Esophagus (tissue), 2 donors: ENCODE results near the gene CEP295NL. TPM values are rescaled to one million over a fixed set of nuclear protein-coding genes. Genes with fewer than 3 reads are reported as not detected.
A peak's percentile ranks its signal among the peaks of the same experiment; 100 is the strongest.

Experiments
- H3K27ac ChIP-seq, 2 donors: one replicate each; pipeline ENCODE4 v1.5.1; 2013; ENCODE audit warnings: low read depth in 2 of 2, mild to moderate bottlenecking in 2 of 2, inconsistent platforms in 1 of 2, low read length in 1 of 2, moderate library complexity in 1 of 2
- H3K27me3 ChIP-seq, 2 donors: one replicate each; pipeline ENCODE4 v1.6.1; 2013; ENCODE audit warnings: low read length in 2 of 2, control low read depth in 1 of 2, mild to moderate bottlenecking in 1 of 2; ENCODE audit not compliant: insufficient read depth in 2 of 2, control insufficient read depth in 1 of 2
- H3K36me3 ChIP-seq, 2 donors: one replicate each; pipeline ENCODE4 v1.6.1; 2013; ENCODE audit warnings: low read length in 1 of 2; ENCODE audit not compliant: control insufficient read depth in 2 of 2, insufficient read depth in 2 of 2
- H3K4me1 ChIP-seq, 2 donors: one replicate each; pipeline ENCODE4 v1.6.1; 2013; ENCODE audit warnings: low read length in 1 of 2; ENCODE audit not compliant: control insufficient read depth in 2 of 2, insufficient read depth in 2 of 2
- H3K4me3 ChIP-seq, 2 donors: one replicate each; pipeline ENCODE4 v1.5.1; 2013; ENCODE audit warnings: low read length in 2 of 2, mild to moderate bottlenecking in 2 of 2, low read depth in 1 of 2, moderate library complexity in 1 of 2
- H3K9me3 ChIP-seq, 2 donors: one replicate each; pipeline ENCODE4 v1.6.1; 2013; ENCODE audit warnings: mild to moderate bottlenecking in 2 of 2, low read depth in 1 of 2, low read length in 1 of 2, moderate library complexity in 1 of 2; ENCODE audit not compliant: control insufficient read depth in 2 of 2, insufficient read depth in 1 of 2
- WGBS, 2 donors: extraction: QIAGEN DNeasy Blood & Tissue Kit; methylation state at CpG; one replicate each; pipeline ENCODE4 v1.1.7; 2013; 5-methylcytosine and 5-hydroxymethylcytosine counted together
- polyA plus RNA-seq, 2 donors: library from polyadenylated mRNA; stranded (reverse); fragments of 200-250 nt; gene quantifications; one replicate each; pipeline ENCODE4 v1.2.3, GENCODE V29; 2013
- donor health status: healthy with polysubstance abuse.
- donor health status: Bipolar disorder and iron deficiency.

CEP295NL gene
- polyA plus RNA-seq, 2 donors = 0.25 to 3.5 TPM

DNA sequence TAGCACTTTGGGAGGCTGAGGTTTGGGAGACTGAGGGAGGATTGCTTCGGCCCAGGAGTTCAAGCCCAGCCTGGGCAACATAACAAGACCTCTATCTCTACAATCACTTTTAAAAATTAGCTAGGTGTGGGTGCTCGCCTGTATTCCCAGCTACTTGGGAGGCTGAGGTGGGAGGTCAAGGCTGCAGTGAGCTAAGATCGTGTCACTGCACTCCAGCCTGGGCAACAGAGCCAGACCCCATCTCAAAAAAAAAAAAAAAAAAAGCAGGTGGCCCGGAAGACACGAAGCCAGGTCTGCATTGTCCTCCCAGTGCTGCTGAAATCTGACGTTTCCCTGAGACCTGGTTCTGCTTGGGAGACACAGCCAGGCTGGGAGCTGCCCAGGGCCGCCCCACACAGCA lies 41.0 kb upstream of the CEP295NL start:
- Histone ChIP-seq H3K36me3 (no peaks in the 10 kb centered on the region), H3K9me3 (no peaks in the 10 kb centered on the region), H3K27ac (no peak overlapping the region), H3K27me3 (no peaks in the 10 kb centered on the region), H3K4me1 (no peaks in the 10 kb centered on the region), H3K4me3 (no peak overlapping the region)
- whole genome bisulfite sequencing, 2 donors = 85 to 88% methylated on average over 7 of the region's 7 CpGs

DNA sequence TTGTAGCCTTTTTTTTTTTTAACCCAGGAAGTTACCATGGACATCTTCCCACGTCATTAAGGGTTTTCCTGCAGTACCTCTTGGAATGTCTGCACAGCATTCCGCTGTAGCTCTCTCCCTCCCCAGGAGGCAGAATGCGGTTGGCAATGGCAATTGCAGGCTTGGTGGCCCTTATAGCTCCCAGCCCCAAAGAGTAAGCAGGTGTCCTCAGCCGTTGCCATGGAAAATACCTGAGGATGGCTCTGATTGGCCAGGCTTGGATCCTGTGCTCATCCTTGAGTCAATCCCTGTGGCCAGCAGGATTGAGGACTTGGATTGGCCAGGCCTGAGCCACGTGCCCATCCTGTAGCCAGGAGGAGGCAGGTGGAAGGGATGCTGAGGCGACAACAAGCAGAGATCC lies 37.7 kb upstream of the CEP295NL start:
- no peaks in the 10 kb centered on the region for H3K27me3 ChIP-seq
- WGBS, 2 donors = 74 to 80% methylated on average over 6 of the region's 6 CpGs
- H3K36me3 ChIP-seq = no peaks in the 10 kb centered on the region
- no peak overlapping the region for H3K27ac ChIP-seq
- H3K9me3 ChIP-seq = no peaks in the 10 kb centered on the region
- H3K4me1 ChIP-seq = no peaks in the 10 kb centered on the region
- no peak overlapping the region for H3K4me3 ChIP-seq

DNA sequence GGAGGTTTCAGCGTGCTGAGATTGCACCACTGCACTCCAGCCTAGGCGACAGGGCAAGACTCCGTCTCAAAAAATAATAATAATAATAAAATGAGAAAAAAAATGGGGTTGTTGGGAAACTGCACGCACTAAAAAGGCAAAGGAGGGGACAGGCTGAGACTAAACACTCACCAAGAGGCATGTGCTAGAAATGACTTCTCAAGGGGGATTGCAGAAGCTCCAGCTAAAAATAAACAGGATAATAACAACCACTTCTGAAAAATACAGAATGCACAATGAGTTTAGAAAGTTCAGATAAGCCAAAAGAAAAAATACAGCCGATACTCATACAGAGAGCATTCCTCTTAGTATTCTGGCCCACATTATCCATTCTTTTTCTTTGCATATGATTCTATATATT lies 37.3 kb upstream of the CEP295NL start:
- Histone ChIP-seq H3K9me3 (no peaks in the 10 kb centered on the region), H3K27ac (no peak overlapping the region), H3K4me1 (peaks cover 0 to 1% of the 10 kb centered on the region in 2 donors)

GRCh38 chr17:78939615-78940014 lies 36.6 kb upstream of the CEP295NL start:
- H3K27me3 ChIP-seq = no peaks in the 10 kb centered on the region

More for the DNA sequence above, 37.3 kb upstream of the CEP295NL start:
- WGBS, 2 donors = 82 to 87% methylated on average over 5 of the region's 5 CpGs
- Histone ChIP-seq H3K4me3 (no peak overlapping the region), H3K36me3 (no peaks in the 10 kb centered on the region), H3K27me3 (no peaks in the 10 kb centered on the region)

GRCh38 chr17:78937561-78937960 lies 34.6 kb upstream of the CEP295NL start:
- Histone ChIP-seq H3K4me1 (peaks cover 2 to 21% of the 10 kb centered on the region in 2 donors), H3K27me3 (no peaks in the 10 kb centered on the region), H3K9me3 (no peaks in the 10 kb centered on the region), H3K4me3 (no peak overlapping the region), H3K27ac (no peak overlapping the region), H3K36me3 (no peaks in the 10 kb centered on the region)
- WGBS, 2 donors = 78 to 80% methylated on average over 11 of the region's 11 CpGs

More at GRCh38 chr17:78939615-78940014, 36.6 kb upstream of the CEP295NL start:
- Histone ChIP-seq H3K27ac (no peak overlapping the region), H3K36me3 (no peaks in the 10 kb centered on the region), H3K4me1 (peaks cover 2 to 6% of the 10 kb centered on the region in 2 donors), H3K4me3 (no peak overlapping the region), H3K9me3 (no peaks in the 10 kb centered on the region)
- 78 to 84% methylated on average over 6 of the region's 6 CpGs for WGBS, 2 donors

GRCh38 chr17:78935419-78936323 lies 32.7 kb upstream of the CEP295NL start:
- Histone ChIP-seq H3K9me3 (no peaks in the 10 kb centered on the region), H3K27me3 (no peaks in the 10 kb centered on the region), H3K4me3 (no peak overlapping the region), H3K4me1 (peaks cover 2 to 21% of the 10 kb centered on the region in 2 donors), H3K27ac (peak overlapping the region; percentile 82 to 94), H3K36me3 (no peaks in the 10 kb centered on the region)
- 63 to 72% methylated on average over 33 of the region's 33 CpGs for WGBS, 2 donors

- Histone ChIP-seq H3K4me1 (peaks cover 2 to 21% of the 10 kb centered on the region in 2 donors), H3K4me3 (peak overlapping the region in 1 of 2 donors; percentile 29), H3K9me3 (no peaks in the 10 kb centered on the region), H3K36me3 (no peaks in the 10 kb centered on the region), H3K27me3 (no peaks in the 10 kb centered on the region), H3K27ac (peak overlapping the region; percentile 82 to 94)
- WGBS, 2 donors = 73 to 81% methylated on average over 19 of the region's 19 CpGs
Measured at GRCh38 chr17:78934681-78935418, 31.8 kb upstream of the CEP295NL start.

- Histone ChIP-seq H3K4me3 (peak overlapping the region in 1 of 2 donors; percentile 29), H3K9me3 (no peaks in the 10 kb centered on the region), H3K27ac (peak overlapping the region; percentile 82 to 94), H3K36me3 (no peaks in the 10 kb centered on the region), H3K4me1 (peaks cover 2 to 23% of the 10 kb centered on the region in 2 donors), H3K27me3 (no peaks in the 10 kb centered on the region)
- WGBS, 2 donors = 13 to 21% methylated on average over 10 to 16 of the region's 16 CpGs
Measured at GRCh38 chr17:78933959-78934568, 31.1 kb upstream of the CEP295NL start.
